Stimulated activated CD4-positive, alpha-beta T cell treated with anti-CD3 and anti-CD28 coated beads, Interleukin-4, amount 100 ng/mL, for 24 hours (primary cell): Measurements from ENCODE around the gene FGD4.
"Not testable (repeated sequence)": the region's sequence is repeated elsewhere in the genome, so short reads cannot be mapped to it uniquely, and the experiment has no call there.

ENCODE experiments used
- DNase-seq: peaks from one replicate; pipeline ENCODE4 v3.0.0-alpha.2; 2020

FGD4 gene

DNA sequence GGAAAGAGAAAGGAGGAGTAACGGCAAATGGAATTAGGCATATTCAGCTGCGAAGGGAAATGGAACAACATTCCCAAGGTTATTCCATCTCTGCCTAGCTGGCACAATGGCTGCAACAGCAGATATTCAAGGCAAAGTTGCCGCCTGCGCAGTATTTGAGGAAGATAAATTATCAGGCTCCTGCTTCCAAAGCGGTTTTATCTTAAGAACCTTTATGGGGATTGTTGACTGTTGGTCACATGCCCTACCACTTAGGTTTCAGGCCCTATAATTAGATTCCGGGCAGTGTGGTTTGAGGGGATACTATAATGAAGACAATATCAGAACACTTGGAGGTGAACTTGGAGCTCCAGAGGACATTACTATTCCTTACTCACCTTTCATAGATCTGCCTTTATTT, 99.7 kb downstream of the FGD4 start:
- no peak for DNase-seq

DNA sequence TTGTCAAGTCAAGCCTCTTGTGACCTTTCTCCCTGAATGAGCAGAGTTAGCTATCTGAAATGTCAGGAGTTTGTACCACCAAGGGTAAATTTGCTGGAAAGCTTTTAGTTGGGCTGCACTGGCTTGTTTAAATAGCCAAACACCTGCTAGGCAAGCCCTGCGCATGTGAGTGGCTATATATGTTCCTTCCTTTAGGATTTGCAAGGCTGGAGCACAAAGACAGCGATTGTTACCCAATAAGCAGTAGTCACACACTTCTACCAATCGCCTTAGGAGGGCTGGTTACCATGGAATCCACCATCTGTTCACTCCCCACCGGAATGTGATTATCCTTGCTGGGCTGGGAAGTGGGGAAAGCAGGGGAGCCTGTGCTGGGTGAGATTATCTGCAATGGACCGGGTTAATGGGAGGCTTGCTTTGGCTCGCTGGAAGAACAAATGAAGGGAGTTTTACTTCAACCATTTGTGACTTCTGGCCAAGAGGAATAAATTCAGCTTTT, 102.5 kb downstream of the FGD4 start:
- DNase-seq = no peak

DNA sequence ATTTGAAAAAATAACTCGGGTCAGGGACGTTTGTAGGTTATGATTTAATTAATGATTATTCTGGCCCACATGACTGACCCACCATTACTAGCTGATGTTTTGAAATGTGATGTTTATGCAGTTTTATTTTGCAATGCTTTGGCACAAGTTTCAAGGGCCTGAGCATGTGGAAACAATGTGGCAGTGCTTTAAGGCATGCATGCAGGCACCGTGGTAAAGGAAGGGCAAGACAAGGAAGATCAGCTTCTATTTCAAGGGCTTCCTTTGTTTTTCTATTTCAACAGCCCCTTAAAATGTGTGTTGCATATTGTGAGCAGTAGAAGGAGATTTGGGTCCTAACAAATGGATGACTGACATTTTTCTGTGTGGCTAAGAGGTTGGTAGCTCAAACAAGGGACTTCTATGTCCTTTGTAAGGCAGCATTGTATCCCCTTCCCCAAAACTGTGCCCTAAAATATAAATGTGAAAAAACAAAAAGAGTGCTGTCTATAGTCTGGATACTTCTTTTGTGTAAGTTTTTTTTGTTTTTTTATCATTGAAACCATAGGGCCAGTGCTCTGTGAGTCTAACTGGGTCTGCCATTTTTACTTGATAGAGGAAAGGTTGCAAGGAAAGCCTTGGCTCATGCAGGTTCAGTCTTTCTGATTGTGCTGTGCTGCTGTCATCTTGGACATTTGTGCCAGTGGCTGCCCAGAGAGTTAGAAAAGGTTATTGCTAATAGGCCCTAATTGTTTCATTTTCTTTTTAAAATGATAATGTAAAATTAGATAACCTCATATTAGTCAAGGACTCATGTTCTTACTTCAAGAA, 103.5 kb downstream of the FGD4 start:
- no peak for DNase-seq

DNA sequence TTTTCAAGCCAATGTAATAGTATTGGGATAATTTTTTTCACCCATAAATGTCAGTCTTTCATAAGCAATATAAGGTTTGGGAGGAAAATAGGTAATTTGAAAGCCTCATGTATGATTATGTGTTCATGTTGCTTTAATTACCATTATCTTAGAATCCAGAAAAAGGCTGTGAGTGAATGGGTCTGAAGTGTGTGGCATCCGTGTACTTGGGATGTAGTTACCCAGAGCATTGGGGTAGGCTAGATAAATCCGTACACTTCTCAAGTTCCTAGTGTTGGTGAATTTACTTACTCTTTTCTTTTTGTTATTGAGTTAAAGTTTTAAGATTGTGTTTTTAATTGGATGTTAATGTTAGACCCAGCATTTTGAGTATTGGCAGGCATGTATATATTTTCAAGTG, 104.4 kb downstream of the FGD4 start:
- no peak for DNase-seq

DNA sequence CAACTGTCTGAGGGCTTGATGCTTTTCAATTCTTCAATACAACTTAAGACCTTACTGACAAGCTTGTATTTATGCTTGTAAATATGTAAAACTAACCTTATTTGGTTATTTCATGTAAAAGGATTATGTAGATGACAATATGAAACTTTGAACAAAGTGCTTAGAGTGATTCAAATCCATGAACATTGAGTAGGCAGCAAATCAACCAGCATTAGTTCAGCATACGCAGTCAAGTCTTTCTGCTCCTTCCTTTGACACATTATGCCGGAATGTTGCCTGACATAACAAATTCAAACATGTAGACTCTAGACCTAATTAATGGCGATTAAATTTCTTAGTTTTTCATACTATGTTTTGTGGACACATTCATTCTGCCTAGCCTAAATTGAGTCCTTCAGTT, 105.2 kb downstream of the FGD4 start:
- no peak for DNase-seq

DNA sequence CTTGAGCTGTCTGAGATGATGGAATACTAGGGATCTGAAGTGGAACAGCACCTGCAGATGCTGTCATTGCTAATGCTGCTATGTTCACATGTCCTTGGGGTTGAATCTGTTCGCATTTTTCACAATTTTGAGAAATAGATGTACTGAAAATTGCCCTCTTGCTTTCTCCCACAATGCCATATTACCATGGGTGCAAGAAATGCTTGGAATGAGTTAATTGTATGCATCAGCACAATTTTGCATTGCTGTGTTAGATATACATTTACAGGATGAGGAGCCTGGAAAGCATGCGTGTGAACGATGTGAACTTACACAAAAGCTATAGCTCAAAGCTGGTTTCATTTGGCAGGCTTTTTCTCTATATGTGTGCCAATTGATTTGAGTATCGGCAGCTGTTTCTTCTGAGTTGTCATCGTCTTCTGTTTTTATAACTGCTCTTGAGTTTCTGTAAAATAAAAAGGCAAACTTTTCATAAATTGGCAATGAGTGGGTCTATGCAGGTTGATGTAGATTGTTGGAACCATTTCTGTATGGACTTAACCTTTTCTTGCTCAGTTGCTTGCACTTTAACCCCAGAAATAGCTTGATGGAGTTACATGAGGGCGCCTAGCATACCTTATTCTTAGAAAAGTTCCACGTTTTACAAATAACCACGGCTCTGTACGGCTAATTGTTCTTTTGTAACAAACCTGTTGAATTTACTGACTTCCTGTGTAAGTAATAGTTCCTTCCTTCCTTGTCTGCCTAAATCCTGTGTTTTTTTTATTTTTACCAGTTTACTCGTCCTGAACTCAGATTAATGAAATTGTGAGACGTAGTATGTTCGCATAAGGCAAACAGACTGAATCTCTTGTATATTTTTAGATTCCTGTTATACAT, 105.9 kb downstream of the FGD4 start:
- DNase-seq = no peak

DNA sequence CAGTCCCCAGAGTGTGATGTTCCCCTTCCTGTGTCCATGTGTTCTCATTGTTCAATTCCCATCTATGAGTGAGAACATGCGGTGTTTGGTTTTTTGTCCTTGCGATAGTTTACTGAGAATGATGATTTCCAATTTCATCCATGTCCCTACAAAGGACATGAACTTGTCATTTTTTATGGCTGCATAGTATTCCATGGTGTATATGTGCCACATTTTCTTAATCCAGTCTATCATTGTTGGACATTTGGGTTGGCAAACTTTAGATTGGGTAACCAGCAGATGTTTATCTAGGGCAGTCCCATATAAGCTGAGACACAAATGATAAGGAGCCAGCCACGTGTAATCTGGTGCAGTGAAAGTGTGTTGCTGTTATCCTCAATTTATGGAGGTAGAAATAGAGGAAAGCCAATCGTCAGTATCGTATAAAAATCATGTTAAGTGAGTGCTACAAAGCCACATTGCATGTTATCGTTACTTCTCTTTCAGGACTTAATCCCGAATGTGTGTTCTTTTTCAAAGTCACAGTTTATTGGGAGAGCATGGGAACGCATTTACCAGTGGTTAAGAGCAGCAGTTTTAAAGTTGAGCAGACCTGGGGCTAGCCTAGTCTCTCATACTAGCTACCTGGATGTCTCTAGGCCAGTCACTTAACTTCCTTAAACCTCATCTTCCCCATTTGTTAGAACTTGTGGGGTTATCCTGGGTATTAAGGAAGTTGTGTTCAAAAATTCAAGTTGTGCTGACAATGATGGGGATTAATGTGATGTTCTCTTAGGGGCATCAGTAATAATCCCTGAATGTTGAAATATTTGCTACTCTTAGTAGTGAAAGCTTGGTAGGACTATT, 108.0 kb downstream of the FGD4 start:
- DNase-seq = not testable (repeated sequence)

DNA sequence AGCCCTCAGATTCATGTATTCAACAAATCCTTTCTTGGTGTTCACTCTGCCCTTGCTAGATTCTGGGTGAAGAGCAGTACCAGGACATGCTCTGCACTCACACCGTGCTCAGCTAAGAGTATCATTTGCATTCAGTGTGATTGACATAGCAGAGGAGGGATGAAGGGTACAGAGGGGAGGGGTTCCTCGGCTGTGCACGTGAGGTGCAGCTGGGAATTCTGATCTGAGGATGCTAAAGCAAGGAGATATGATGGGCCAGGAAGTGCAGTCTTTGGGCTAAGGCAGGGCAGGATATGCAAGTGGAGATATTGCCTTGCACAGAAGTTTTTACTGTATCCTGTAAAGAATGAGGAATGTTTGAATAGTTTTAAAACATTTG, 108.6 kb downstream of the FGD4 start:
- no peak for DNase-seq

DNA sequence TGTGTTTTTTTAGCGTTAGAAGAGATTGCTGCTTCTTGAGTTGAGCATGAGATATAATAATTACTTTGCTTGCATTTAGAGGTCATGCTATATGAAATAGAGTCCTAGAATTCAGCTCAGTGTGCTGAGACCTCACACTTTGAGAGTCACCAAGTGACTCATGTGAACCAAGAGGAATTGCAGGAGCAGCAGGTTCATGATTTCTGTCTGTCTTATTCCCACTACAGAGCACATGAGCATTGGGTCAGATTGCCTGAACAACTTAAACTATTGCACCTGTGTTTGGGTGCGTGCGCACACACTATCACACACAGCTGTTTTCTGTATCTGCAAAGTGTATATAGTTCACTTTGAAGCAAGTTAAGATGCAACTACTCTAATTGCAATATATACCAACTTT, 109.3 kb downstream of the FGD4 start:
- DNase-seq = no peak

DNA sequence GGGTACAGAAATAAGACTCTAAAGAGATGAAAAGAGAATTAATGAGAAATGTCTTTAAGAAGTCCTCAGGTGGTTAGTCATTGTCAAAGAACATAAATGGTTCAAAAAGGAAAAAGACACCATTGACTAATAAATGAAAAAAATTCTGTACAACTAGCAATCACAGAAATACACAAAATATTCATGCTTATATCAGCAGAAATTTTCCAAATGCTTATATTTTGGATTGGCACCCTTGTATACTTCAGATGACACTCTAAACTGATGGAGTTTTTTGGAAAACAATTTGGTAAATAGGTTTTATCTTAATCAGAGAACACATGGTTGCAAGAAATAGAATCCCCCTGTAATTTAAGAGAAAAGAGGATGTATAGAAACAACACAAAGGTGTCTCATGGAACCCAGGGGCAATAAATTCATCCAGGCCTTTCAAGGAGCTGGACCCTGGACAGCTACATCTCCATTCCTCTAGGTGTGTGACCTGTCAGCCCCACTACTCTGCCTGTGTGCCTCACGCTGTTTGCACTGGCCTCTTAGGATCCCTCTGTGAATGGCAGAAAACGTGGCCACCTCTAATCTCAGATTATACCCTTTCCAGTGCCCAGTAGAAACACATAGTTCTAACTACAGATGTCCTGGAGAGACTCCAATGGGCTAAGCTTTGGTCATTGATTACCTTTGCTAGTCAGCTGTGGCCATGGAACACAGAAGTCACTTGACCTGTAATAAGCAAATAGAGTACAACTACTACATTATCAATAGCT, 110.2 kb downstream of the FGD4 start:
- no peak for DNase-seq

DNA sequence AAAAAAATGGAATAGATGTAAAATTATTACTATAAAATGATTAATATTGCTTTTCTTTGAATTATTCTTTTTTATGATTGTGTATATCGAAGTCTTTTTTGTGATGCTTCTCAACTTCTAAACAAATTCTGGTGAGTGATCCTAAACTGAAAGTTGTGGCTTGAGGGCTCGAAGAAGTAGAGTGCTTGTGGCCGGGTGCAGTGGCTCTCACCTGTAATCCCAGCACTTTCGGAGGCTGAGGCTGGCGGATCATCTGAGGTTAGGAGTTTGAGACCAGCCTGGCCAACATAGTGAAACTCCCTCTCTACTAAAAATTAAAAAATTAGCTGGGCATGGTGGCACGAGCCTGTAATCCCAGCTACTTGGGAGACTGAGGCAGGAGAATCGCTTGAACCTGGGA, 112.6 kb downstream of the FGD4 start:
- DNase-seq = not testable (repeated sequence)

DNA sequence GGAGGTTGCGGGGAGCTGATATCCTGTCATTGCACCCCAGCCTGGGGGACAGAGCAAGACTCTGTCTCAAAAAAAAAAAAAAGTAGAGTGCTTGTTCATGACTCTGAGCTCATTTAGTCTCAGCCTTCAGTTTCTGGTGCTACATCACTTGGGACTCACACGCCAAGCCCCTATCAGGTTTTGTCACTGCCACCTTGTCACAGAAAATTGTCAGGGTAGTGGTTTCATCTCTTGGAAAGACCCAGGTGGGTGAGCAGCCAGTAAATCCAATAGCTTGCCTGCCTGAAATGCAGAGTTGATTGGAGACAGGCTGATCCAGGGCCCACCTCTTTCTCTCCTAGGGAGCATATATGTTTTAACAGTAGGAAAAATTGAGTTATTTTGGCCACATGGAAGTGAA, 113.0 kb downstream of the FGD4 start:
- no peak for DNase-seq

DNA sequence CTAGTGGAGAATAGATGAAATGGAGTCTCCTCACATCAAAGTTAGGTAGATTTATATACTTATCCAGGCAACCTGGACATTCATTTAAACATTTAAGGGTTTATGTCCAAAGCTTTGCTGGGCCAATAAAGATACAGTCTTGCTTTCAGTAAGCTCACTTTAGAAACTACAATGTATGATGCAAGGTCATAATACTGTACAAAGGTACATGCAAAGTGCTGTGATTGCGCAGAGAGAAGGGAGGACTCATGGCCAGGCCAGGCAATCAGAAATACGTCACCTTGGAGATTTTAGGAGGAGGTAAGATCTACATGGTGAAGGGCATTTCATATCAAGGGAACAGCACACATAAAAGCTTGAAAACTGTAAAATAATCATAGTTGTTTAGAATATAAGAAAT, 113.6 kb downstream of the FGD4 start:
- no peak for DNase-seq

DNA sequence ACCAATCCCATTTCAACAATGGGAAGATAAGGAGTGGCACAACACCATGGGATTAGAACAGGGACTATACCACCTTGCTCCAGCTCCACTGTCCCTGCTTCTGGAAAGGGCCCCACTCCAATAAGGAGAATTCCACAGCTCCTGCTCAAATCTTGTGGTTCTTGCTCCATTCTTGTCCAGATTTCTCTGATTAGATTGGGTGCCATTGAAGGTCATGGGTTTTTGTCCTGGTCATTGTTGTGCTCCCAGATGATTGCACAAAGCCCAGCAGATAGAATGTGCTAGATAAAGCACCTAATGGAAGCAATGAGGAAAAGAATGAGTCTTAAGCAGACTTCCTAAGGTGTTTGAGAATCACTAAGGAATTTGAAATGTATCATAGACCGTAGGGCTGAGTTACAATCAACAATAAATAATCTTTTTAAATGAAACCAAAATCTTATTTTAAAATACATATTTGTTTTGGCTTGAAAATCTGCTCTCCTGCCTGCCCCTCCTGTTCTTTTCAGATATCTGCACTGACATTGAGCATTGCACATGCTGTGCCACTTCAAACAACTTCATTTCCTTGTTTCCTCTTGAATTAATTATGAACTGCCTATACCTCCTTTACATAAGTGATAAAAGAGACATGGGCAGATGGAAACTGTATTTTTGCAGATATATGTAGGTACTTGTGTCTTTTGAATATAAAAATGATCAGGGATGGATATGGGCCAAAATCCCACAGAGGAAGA, 115.9 kb downstream of the FGD4 start:
- no peak for DNase-seq

DNA sequence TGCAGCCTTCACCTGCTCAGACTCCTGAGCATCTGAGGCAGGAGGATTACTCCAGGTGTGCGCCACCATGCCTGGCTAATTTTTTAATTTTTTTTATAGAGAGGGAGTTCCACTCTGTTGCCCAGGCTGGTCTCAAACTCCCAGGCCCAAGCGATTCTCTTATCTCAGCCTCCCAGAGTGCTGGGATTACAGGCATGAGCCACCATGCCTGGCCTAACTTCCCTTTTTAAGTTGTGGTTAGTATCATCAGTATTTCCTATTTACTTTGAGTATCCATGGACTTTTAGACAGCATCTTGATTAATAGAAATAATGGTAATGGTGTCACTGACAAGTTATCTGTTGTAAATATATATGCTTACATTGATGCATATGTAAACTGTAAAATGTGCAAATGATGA, 116.9 kb downstream of the FGD4 start:
- no peak for DNase-seq

DNA sequence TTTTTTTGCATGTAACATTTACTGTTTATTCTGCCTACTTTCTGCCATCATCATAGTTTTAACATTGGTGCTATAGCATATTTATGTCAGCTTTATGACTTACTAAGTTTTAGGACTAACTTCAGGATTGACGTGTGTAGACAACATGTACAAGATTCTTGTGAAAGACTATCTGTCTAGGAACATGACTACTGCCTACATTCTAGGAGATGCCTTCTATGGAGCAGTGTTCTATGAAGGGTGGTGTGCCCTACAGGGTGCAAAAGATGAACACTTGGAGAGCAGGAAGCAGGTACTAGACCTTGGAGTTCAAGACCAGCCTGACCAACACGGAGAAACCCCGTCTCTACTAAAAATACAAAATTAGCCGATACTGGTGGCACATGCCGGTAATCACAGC, 118.6 kb downstream of the FGD4 start:
- DNase-seq = no peak

DNA sequence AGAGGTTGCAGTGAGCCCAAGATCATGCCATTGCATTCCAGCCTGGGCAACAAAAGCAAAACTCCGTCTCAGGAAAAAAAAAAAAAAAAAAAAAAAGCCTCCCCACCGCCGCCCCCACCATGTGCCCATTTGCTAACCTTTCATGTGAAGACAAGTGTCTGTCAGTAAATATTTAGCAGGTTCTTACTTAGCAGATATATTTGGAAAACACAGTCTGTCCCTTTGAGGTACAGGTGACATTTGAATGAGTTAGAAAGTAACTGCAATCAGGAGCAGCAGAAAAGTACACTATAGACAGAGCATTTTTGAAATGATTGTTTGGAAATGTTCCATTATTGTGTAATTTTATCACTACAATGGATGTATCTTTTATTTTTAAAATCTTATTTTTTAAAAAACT, 119.7 kb downstream of the FGD4 start:
- DNase-seq = no peak

DNA sequence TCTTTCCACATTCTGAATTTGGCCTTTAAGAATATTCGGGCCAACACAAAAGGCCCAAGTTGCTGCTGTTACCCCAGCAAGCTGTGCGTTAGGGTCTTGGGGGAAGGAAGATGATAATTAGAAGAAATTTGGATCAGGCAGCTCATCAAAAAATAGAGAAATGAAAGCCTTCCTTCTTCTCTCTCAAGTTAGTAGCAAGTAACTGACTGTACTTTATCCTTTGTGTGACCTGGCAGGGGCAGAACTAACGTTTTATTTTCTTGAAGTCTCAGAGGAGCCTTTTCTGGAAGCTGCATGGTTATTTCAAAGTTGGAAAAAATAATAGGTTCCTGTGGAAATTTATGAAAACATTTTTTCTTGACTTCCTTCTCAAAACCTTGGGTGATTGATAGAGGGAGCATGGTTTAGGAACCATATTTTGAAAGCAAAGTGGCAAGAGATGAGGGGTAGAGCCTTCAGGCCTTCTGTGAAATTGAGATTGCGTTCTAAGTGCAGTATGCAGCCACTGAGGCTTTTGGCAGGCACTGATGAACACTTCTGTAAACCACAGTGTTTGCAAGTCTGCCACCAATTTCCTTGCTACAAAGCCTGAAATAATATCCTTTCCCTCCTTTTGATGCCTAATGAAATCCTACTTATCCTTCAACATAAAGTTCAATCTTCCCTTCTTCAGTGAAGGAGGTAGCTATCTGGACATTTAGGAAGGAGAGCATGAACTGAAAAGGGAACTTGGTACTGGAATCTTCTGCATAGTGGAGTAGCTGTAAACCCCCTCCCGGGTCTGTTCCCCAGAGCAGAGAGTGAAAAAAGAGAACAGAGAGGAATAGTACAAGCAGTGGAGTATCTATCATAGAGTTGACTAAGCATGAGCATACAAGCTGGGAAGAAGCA, 123.2 kb downstream of the FGD4 start:
- DNase-seq = no peak

DNA sequence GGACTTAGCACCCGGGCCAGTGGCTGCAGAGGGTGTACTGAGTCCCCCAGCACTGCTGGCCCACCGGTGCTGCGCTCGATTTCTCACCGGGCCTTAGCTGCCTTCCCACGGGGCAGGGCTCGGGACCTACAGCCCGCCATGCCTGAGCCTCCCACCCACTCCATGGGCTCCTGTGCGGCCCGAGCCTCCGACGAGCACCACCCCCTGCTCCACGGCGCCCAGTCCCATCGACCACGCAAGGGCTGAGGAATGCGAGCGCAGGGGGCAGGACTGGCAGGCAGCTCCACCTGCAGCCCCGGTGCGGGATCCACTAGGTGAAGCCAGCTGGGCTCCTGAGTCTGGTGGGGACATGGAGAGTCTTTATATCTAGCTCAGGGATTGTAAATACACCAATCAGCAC, 126.4 kb downstream of the FGD4 start:
- not testable (repeated sequence) for DNase-seq

DNA sequence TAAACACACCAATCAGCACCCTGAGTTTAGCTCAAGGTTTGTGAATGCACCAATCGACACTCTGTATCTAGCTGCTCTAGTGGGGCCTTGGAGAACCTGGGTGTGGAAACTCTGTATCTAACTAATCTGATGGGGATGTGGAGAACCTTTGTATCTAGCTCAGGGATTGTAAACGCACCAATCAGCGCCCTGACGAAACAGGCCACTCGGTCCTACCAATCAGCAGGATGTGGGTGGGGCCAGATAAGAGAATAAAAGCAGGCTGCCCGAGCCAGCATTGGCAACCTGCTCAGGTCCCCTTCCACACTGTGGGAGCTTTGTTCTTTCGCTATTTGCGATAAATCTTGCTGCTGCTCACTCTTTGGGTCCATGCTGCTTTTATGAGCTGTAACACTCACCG, 127.0 kb downstream of the FGD4 start:
- DNase-seq = not testable (repeated sequence)

DNA sequence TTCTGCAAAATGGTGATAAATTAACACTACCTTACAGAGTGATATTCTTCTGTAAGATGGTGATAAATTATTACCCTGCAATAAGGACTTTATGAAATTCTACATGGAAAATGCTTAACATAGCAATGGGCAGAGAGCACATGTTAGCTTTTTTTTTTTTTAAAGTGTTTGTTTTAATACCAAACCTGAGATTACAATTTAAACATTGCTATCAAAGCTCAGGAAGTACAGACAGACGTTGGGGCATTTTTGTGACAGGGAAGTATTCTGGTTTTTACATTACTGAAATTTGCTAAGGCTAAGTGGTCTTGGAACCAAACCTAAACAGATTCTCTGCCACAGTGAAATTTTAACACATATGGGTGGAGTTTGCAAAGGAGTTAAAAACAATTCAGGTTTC, 133.1 kb downstream of the FGD4 start:
- no peak for DNase-seq
